HepG2 (cell line): Measurements from ENCODE around the gene USP7. TPM values are rescaled to one million over a fixed set of nuclear protein-coding genes. Genes with fewer than 3 reads are reported as not detected.
A peak's percentile ranks its signal among the peaks of the same experiment; 100 is the strongest.

Experiments
- DPF2 ChIP-seq: sonication (generic); formaldehyde crosslinking; IDR thresholded peaks from 2 replicates; pipeline ENCODE4 v1.4.0; 2020; ENCODE audit warnings: mild to moderate bottlenecking, low read depth, missing genetic modification reagents, borderline replicate concordance
- EP300 ChIP-seq, 3 experiments: sonication (generic) in 1 of 3; formaldehyde crosslinking in 1 of 3; IDR thresholded peaks; 2 replicates each; pipeline versions ENCODE4 v1.5.1 to v1.6.1; 2011 to 2020; ENCODE audit warnings: low read depth in 2 of 3, low read length in 2 of 3, borderline replicate concordance in 1 of 3, improper control_type of control experiment in 1 of 3, mild to moderate bottlenecking in 1 of 3, missing genetic modification reagents in 1 of 3, moderate library complexity in 1 of 3
- HOXA9 ChIP-seq: sonication (generic); formaldehyde crosslinking; IDR thresholded peaks from 2 replicates; pipeline ENCODE4 v1.8.1; 2022; ENCODE audit warnings: missing genetic modification reagents, mild to moderate bottlenecking, moderate library complexity, borderline replicate concordance
- KDM5B ChIP-seq: sonication (generic); formaldehyde crosslinking; IDR thresholded peaks from 2 replicates; pipeline ENCODE4 v1.4.0; 2020; ENCODE audit warnings: missing genetic modification reagents, mild to moderate bottlenecking, borderline replicate concordance
- SKI ChIP-seq: fragments of 450-650 bp; IDR thresholded peaks from one replicate; pipeline ENCODE4 v1.6.1; 2018; ENCODE audit warnings: mild to moderate bottlenecking; ENCODE audit not compliant: partially characterized antibody
- SMARCC2 ChIP-seq: fragments of 450-650 bp; IDR thresholded peaks from 2 replicates; pipeline ENCODE4 v1.6.1; 2017; ENCODE audit warnings: antibody characterized with exemption, mild to moderate bottlenecking
- TBX2 ChIP-seq: sonication (generic); formaldehyde crosslinking; IDR thresholded peaks from 2 replicates; pipeline ENCODE4 v1.5.0; 2020; ENCODE audit warnings: missing genetic modification reagents, mild to moderate bottlenecking, borderline replicate concordance
- ZFP82 ChIP-seq: sonication (generic); formaldehyde crosslinking; IDR thresholded peaks from 2 replicates; pipeline ENCODE4 v1.5.1; 2020; ENCODE audit warnings: mild to moderate bottlenecking, missing genetic modification reagents, borderline replicate concordance
- ZNF512 ChIP-seq: sonication (generic); formaldehyde crosslinking; IDR thresholded peaks from 2 replicates; pipeline ENCODE4 v1.4.0; 2020; ENCODE audit warnings: mild to moderate bottlenecking, missing genetic modification reagents
- ZNF605 ChIP-seq: sonication (generic); formaldehyde crosslinking; IDR thresholded peaks from 2 replicates; pipeline ENCODE4 v1.8.0; 2022; ENCODE audit warnings: mild to moderate bottlenecking, missing genetic modification reagents
- ZNF691 ChIP-seq: sonication (generic); formaldehyde crosslinking; IDR thresholded peaks from 2 replicates; pipeline ENCODE4 v1.4.0; 2020; ENCODE audit warnings: missing genetic modification reagents, low read depth, mild to moderate bottlenecking, borderline replicate concordance
- ZNF7 ChIP-seq: IDR thresholded peaks from 2 replicates; pipeline ENCODE4 v1.6.1; 2016; ENCODE audit warnings: missing biosample characterization, missing genetic modification reagents
- ZNF720 ChIP-seq: sonication (generic); formaldehyde crosslinking; IDR thresholded peaks from 2 replicates; pipeline ENCODE4 v1.4.0; 2020; ENCODE audit warnings: missing genetic modification reagents
- ZSCAN30 ChIP-seq: sonication (generic); formaldehyde crosslinking; IDR thresholded peaks from 2 replicates; pipeline ENCODE4 v1.5.0; 2020; ENCODE audit warnings: mild to moderate bottlenecking, missing genetic modification reagents
- polyA plus RNA-seq, 8 experiments: library from polyadenylated mRNA; depleted of rRNA in 3 of 8; stranded (reverse) in 7 of 8; unstranded in 1 of 8; fragments of >200 nt; fragmentation: Illumina TruSeq in 4 of 8; extraction: Trizol in 4 of 8; gene quantifications; 2 replicates each; pipeline versions ENCODE4 v1.2.1 to v1.2.3, GENCODE V29; 2011 to 2016; ENCODE audit warnings: low read depth in 4 of 8, missing spikeins in 1 of 8, mixed read lengths in 1 of 8; ENCODE audit not compliant: insufficient read depth in 1 of 8
- total RNA-seq, 5 experiments: library from RNA; depleted of rRNA; stranded (reverse); fragments of >200 nt; fragmentation: Illumina TruSeq; extraction: Trizol; gene quantifications; 2 replicates each; pipeline ENCODE4 v1.2.3, GENCODE V29; 2016; ENCODE audit warnings: low read depth in 1 of 5
- TF ChIP-seq, protein P1 (sequence below): sonication (generic); formaldehyde crosslinking; IDR thresholded peaks from 2 replicates; pipeline ENCODE4 v1.5.1; 2020; ENCODE audit warnings: mild to moderate bottlenecking, missing genetic modification reagents
- TF ChIP-seq, protein P2 (sequence below): sonication (generic); IDR thresholded peaks from 2 replicates; pipeline ENCODE4 v1.6.1; 2016; ENCODE audit warnings: low read depth, borderline replicate concordance
- TF ChIP-seq, protein P3 (sequence below): sonication (generic); formaldehyde crosslinking; IDR thresholded peaks from 2 replicates; pipeline ENCODE4 v1.4.0; 2020; ENCODE audit warnings: missing genetic modification reagents

Gene USP7
- total and polyA plus RNA-seq, 2 of the 13 experiments (the other 11 are each of a cell fraction or from before 2014, with no cell fraction given) = 52.5 to 173 TPM

GRCh38 chr16:8850279-8850885 is 113.3 kb downstream of the USP7 start (continued):
- TF ChIP-seq, protein P1, sequence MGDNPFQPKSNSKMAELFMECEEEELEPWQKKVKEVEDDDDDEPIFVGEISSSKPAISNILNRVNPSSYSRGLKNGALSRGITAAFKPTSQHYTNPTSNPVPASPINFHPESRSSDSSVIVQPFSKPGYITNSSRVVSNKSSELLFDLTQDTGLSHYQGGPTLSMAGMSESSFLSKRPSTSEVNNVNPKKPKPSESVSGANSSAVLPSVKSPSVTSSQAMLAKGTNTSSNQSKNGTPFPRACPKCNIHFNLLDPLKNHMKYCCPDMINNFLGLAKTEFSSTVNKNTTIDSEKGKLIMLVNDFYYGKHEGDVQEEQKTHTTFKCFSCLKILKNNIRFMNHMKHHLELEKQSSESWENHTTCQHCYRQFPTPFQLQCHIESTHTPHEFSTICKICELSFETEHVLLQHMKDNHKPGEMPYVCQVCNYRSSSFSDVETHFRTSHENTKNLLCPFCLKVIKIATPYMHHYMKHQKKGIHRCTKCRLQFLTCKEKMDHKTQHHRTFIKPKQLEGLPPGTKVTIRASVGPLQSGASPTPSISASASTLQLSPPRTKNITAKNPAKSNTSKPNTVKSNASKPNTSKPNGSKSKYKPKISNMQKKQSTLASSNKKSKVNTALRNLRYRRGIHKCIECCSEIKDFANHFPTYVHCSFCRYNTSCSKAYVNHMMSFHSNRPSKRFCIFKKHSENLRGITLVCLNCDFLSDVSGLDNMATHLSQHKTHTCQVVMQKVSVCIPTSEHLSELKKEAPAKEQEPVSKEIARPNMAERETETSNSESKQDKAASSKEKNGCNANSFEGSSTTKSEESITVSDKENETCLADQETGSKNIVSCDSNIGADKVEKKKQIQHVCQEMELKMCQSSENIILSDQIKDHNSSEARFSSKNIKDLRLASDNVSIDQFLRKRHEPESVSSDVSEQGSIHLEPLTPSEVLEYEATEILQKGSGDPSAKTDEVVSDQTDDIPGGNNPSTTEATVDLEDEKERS (CRISPR knock-in tag) = 0 out of 2 replicates have a peak, but pooled peaks have one; percentile 46
- TF ChIP-seq ZNF7 (CRISPR knock-in tag) (no peak), SMARCC2 (no peak), HOXA9 (CRISPR knock-in tag) (no peak), ZNF512 (no peak), ZNF720 (CRISPR knock-in tag) (no peak), ZNF691 (CRISPR knock-in tag) (peak; percentile 96), EP300 (IDR thresholded peaks at IDR 0.05; ENCODE audit: low read depth in 2 of 2, low read length in 2 of 2) (peak in 1 of 2 experiments; percentile 49; a peak in 1 of 4 replicates), EP300 (CRISPR knock-in tag; IDR thresholded peaks at IDR 0.05; ENCODE audit: borderline replicate concordance) (peak; percentile 83), SKI (peak; percentile 100), ZFP82 (CRISPR knock-in tag) (0 out of 2 replicates have a peak, but pooled peaks have one; percentile 16), ZSCAN30 (CRISPR knock-in tag) (0 out of 2 replicates have a peak, but pooled peaks have one; percentile 37), ZNF605 (CRISPR knock-in tag) (peak; percentile 82), TBX2 (CRISPR knock-in tag) (peak; percentile 95), KDM5B (CRISPR knock-in tag) (peak; percentile 52; the same call in 1 of the 2 replicates), DPF2 (CRISPR knock-in tag) (peak; percentile 78; the same call in 1 of the 2 replicates)
- TF ChIP-seq, protein P2, sequence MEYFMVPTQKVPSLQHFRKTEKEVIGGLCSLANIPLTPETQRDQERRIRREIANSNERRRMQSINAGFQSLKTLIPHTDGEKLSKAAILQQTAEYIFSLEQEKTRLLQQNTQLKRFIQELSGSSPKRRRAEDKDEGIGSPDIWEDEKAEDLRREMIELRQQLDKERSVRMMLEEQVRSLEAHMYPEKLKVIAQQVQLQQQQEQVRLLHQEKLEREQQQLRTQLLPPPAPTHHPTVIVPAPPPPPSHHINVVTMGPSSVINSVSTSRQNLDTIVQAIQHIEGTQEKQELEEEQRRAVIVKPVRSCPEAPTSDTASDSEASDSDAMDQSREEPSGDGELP = 0 out of 2 replicates have a peak, but pooled peaks have one; percentile 31
- TF ChIP-seq, protein P3, sequence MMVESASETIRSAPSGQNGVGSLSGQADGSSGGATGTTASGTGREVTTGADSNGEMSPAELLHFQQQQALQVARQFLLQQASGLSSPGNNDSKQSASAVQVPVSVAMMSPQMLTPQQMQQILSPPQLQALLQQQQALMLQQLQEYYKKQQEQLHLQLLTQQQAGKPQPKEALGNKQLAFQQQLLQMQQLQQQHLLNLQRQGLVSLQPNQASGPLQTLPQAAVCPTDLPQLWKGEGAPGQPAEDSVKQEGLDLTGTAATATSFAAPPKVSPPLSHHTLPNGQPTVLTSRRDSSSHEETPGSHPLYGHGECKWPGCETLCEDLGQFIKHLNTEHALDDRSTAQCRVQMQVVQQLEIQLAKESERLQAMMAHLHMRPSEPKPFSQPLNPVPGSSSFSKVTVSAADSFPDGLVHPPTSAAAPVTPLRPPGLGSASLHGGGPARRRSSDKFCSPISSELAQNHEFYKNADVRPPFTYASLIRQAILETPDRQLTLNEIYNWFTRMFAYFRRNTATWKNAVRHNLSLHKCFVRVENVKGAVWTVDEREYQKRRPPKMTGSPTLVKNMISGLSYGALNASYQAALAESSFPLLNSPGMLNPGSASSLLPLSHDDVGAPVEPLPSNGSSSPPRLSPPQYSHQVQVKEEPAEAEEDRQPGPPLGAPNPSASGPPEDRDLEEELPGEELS (CRISPR knock-in tag) = peak; percentile 77
